Thyroid gland (tissue), 4 donors: ENCODE results near the gene ABCA4. TPM values are rescaled to one million over a fixed set of nuclear protein-coding genes. Genes with fewer than 3 reads are reported as not detected.
A peak's percentile ranks its signal among the peaks of the same experiment; 100 is the strongest.

Experiments
- DNase-seq, 2 donors: peaks; one replicate each; pipeline ENCODE4 v3.0.0-alpha.2; 2019
- H3K27ac ChIP-seq, 3 donors: fragments of 200-600 bp; sonication (generic); 1 replicate in 2 of 3; 2 replicates in 1 of 3; pipeline ENCODE4 v1.5.1; 2016 to 2019; ENCODE audit warnings: mild to moderate bottlenecking in 1 of 3, moderate library complexity in 1 of 3
- H3K27me3 ChIP-seq: fragments of 200-600 bp; sonication (generic); one replicate; pipeline ENCODE4 v1.5.1; 2019
- H3K36me3 ChIP-seq, 2 donors: fragments of 200-600 bp; sonication (generic); one replicate each; pipeline ENCODE4 v1.5.1; 2016 to 2019
- H3K4me1 ChIP-seq, 2 donors: fragments of 200-600 bp; sonication (generic); one replicate each; pipeline ENCODE4 v1.5.1; 2017 to 2019
- H3K4me3 ChIP-seq, 3 donors: fragments of 200-600 bp; sonication (generic); replicated peaks in 1 of 3; 1 replicate in 2 of 3; 2 replicates in 1 of 3; pipeline ENCODE4 v1.5.1; 2016; ENCODE audit warnings: mild to moderate bottlenecking in 1 of 3
- H3K9me3 ChIP-seq: fragments of 200-600 bp; sonication (generic); one replicate; pipeline ENCODE4 v1.5.1; 2017
- CTCF ChIP-seq, 6 experiments: fragments of 200-600 bp in 3 of 6; fragments of 450-650 bp in 3 of 6; sonication (generic) in 3 of 6; IDR thresholded peaks; one replicate each; pipeline ENCODE4 v1.5.1; 2016 to 2019; ENCODE audit warnings: antibody characterized with exemption in 6 of 6, mild to moderate bottlenecking in 2 of 6, inconsistent platforms in 1 of 6, moderate library complexity in 1 of 6
- POLR2A ChIP-seq, 2 donors: fragments of 450-650 bp; IDR thresholded peaks; one replicate each; pipeline ENCODE4 v1.6.1; 2017; ENCODE audit warnings: antibody characterized with exemption in 2 of 2, mild to moderate bottlenecking in 2 of 2, moderate library complexity in 1 of 2
- WGBS, 2 donors: methylation state at CpG; one replicate each; pipeline ENCODE4 v1.1.5; 2017; 5-methylcytosine and 5-hydroxymethylcytosine counted together
- intact Hi-C: fragments of 100-400 bp; cut with DNase I; formaldehyde crosslinking; loops from one replicate; pipeline ENCODE4 v1.15.1; 2023
- total RNA-seq, 4 donors: library from RNA; depleted of rRNA; stranded (reverse); fragments of >200 nt; gene quantifications; one replicate each; pipeline ENCODE4 v1.2.3, GENCODE V29; 2016

ABCA4 gene
- total RNA-seq, 4 donors from 2014 or later: 0.44 to 1.0 (median 0.82) TPM

GRCh38 chr1:94012708-94013366, 108.1 kb downstream of the ABCA4 start:
- intact Hi-C loops: no loop called here

GRCh38 chr1:94011709-94012595, 109.0 kb downstream of the ABCA4 start:
- intact Hi-C loops: no loop called here
- Histone ChIP-seq H3K4me3 (no peak overlapping the region), H3K9me3 (no peaks in the 10 kb centered on the region), H3K36me3 (no peaks in the 10 kb centered on the region), H3K4me1 (no peaks in the 10 kb centered on the region), H3K27ac (no peak overlapping the region), H3K27me3 (no peaks in the 10 kb centered on the region)
- no peak for DNase-seq
- WGBS, 2 donors: 67 to 96% methylated on average over 6 of the region's 6 CpGs
- TF ChIP-seq POLR2A (IDR thresholded peaks at IDR 0.05) (no peak), CTCF (IDR thresholded peaks at IDR 0.05) (no peak)

More at GRCh38 chr1:94012708-94013366, 108.1 kb downstream of the ABCA4 start:
- TF ChIP-seq CTCF (IDR thresholded peaks at IDR 0.05) (no peak), POLR2A (IDR thresholded peaks at IDR 0.05) (no peak)
- H3K36me3 ChIP-seq: no peaks in the 10 kb centered on the region
- no peaks in the 10 kb centered on the region for H3K27me3 ChIP-seq
- H3K9me3 ChIP-seq: no peaks in the 10 kb centered on the region
- WGBS, 2 donors: 63 to 66% methylated on average over 19 of the region's 19 CpGs
- no peak for DNase-seq
- no peak overlapping the region for H3K4me3 ChIP-seq
- no peaks in the 10 kb centered on the region for H3K4me1 ChIP-seq
- no peak overlapping the region for H3K27ac ChIP-seq

- Histone ChIP-seq H3K36me3 (no peaks in the 10 kb centered on the region), H3K27ac (no peak overlapping the region), H3K4me1 (no peaks in the 10 kb centered on the region), H3K4me3 (no peak overlapping the region), H3K9me3 (no peaks in the 10 kb centered on the region), H3K27me3 (no peaks in the 10 kb centered on the region)
- WGBS, 2 donors: 40 to 96% methylated on average over 1 to 8 of the region's 8 CpGs
- no peak for TF ChIP-seq CTCF (IDR thresholded peaks at IDR 0.05)
- TF ChIP-seq POLR2A (IDR thresholded peaks at IDR 0.05): no peak
- DNase-seq: no peak
- intact Hi-C loops: no loop called here
These were observed 109.8 kb downstream of the ABCA4 start for GRCh38 chr1:94011129-94011528.

- no peaks in the 10 kb centered on the region for H3K27me3 ChIP-seq
- WGBS, 2 donors: 95% methylated on average over 3 of the region's 3 CpGs
- H3K4me1 ChIP-seq: no peaks in the 10 kb centered on the region
- no peaks in the 10 kb centered on the region for H3K36me3 ChIP-seq
- no peak overlapping the region for H3K27ac ChIP-seq
- TF ChIP-seq POLR2A (IDR thresholded peaks at IDR 0.05) (no peak), CTCF (IDR thresholded peaks at IDR 0.05) (no peak)
- no peak overlapping the region for H3K4me3 ChIP-seq
- intact Hi-C loops: no loop called here
- H3K9me3 ChIP-seq: no peaks in the 10 kb centered on the region
- no peak for DNase-seq
These were observed 111.6 kb downstream of the ABCA4 start for GRCh38 chr1:94009304-94009703.

GRCh38 chr1:94006604-94007003, 114.3 kb downstream of the ABCA4 start:
- no peaks in the 10 kb centered on the region for H3K9me3 ChIP-seq
- H3K4me3 ChIP-seq: no peak overlapping the region
- TF ChIP-seq CTCF (IDR thresholded peaks at IDR 0.05) (no peak), POLR2A (IDR thresholded peaks at IDR 0.05) (no peak)
- no peak overlapping the region for H3K27ac ChIP-seq
- H3K27me3 ChIP-seq: no peaks in the 10 kb centered on the region
- H3K4me1 ChIP-seq: no peaks in the 10 kb centered on the region
- WGBS, 2 donors: no CpG with 5 or more reads among the region's 2 CpGs
- peak in 1 of 2 donors; percentile 23 for DNase-seq
- intact Hi-C loops: no loop called here
- no peaks in the 10 kb centered on the region for H3K36me3 ChIP-seq
